Esophagus muscularis mucosa (tissue), 3 donors: ENCODE data around the gene PPID.

Experiments used
- CTCF ChIP-seq, 3 experiments: fragments of 200-600 bp in 2 of 3; fragments of 450-650 bp in 1 of 3; sonication (generic) in 2 of 3; IDR thresholded peaks; one replicate each; pipeline ENCODE4 v1.5.1; 2017 to 2019; ENCODE audit warnings: antibody characterized with exemption in 3 of 3, mild to moderate bottlenecking in 2 of 3, moderate library complexity in 1 of 3
- POLR2A ChIP-seq: fragments of 450-650 bp; IDR thresholded peaks from one replicate; pipeline ENCODE4 v1.6.1; 2017; ENCODE audit warnings: antibody characterized with exemption, moderate library complexity, mild to moderate bottlenecking, low read depth

DNA sequence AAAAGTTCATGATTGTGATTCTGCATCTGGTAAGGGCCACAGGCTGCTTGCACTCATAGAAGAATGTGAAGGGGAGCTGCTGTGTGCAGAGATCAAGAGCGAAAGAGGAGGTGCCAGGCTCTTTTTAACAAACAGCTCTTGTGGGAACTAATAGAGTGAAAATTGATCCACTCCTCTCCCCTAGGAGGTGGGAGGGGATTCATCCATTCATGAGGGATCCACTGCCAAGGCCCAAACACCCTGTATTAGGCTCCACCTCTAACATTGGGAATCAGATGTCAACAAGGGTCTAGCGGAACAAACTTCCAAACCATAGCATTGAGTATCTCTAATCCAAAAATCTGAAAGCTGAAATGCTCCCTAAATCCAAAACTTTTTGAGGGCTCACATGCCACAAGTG lies 16.4 kb upstream of the PPID start:
- TF ChIP-seq CTCF (IDR thresholded peaks at IDR 0.05) (no peak), POLR2A (no peak)
